C4-2B (cell line): Measurements from ENCODE around the gene FPR1.

Source experiments
- H3K27ac ChIP-seq: fragments of 450-650 bp; 2 replicates; pipeline ENCODE4 v1.5.1; 2017
- CTCF ChIP-seq: fragments of 450-650 bp; conservative IDR thresholded peaks from 2 replicates; pipeline ENCODE4 v1.5.1; 2017; ENCODE audit warnings: mild to moderate bottlenecking
- ZFX ChIP-seq: fragments of 450-650 bp; IDR thresholded peaks from 2 replicates; pipeline ENCODE4 v1.6.1; 2017

FPR1 gene

GRCh38 chr19:51719251-51719988, 32.3 kb downstream of the FPR1 start:
- H3K27ac ChIP-seq = no peak overlapping the region
- TF ChIP-seq CTCF = no peak
- TF ChIP-seq ZFX = no peak

- no peak overlapping the region for H3K27ac ChIP-seq
- no peak for TF ChIP-seq ZFX
- TF ChIP-seq CTCF = no peak
These were observed 34.8 kb downstream of the FPR1 start for GRCh38 chr19:51716925-51717324.

GRCh38 chr19:51715850-51716249, 35.8 kb downstream of the FPR1 start:
- H3K27ac ChIP-seq = no peak overlapping the region
- TF ChIP-seq ZFX (no peak), CTCF (no peak)

GRCh38 chr19:51714848-51715247, 36.8 kb downstream of the FPR1 start:
- H3K27ac ChIP-seq = no peak overlapping the region
- no peak for TF ChIP-seq ZFX
- no peak for TF ChIP-seq CTCF

GRCh38 chr19:51713319-51714285, 38.1 kb downstream of the FPR1 start:
- TF ChIP-seq ZFX (no peak), CTCF (no peak)
- H3K27ac ChIP-seq = no peak overlapping the region

- peak; percentile 76 for TF ChIP-seq CTCF
- no peak for TF ChIP-seq ZFX
- no peak overlapping the region for H3K27ac ChIP-seq
These were observed 39.1 kb downstream of the FPR1 start for GRCh38 chr19:51712461-51713081.
